ENCODE measurements around the gene QDPR.

Gene QDPR

DNA sequence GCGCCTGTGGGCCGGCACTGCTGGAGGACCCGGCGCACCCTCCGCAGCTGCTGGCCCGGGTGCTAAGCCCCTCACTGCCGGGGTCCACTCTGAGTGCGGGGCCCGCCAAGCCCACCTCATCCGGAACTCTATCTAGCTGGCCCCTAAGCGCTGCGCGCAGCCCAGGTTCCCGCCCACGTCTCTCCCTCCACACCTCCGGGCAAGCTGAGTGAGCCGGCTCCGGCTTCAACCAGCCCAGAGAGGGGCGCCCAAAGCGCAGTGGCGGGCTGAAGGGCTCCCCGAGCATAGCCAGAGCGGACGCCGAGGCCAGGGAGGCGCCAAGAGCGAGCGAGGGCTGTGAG is 75.2 kb downstream of the QDPR start:
- in situ Hi-C loops (cut with HindIII; ENCODE audit: low sequenced_read_pairs), result no loop called here
